ENCODE results near the gene TNPO2. TPM values are rescaled to one million over a fixed set of nuclear protein-coding genes. Genes with fewer than 3 reads are reported as not detected.
A peak's percentile ranks its signal among the peaks of the same experiment; 100 is the strongest.

Gene TNPO2
- total and polyA plus RNA-seq, 2 of the 13 experiments (the other 11 are each of a cell fraction or from before 2014, with no cell fraction given) = 31.7 to 61.0 TPM

DNA sequence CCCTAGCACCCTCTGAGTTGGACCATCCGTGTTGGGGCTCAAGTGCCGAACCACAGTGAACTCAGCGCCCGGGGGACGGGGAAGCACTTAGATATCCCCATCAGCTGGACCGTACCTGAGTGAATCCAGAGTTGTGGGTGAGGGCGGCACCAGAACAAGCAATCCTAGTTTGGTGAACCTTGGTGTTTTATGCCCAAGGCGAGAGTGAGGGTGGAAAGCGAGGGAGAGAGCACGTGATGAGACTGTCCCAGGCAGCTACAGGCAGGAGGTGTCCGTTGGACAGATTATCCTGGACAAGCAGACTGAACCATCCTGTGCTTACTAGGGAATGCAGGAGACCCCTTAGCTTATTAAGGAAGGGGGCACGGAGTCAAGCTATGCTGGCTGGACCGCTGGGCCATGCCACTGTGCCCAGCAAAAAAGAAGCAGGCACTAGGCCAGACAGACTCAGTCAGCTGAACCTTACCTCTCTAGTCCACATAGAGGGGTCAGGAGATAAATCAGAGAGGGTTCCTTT, 14.2 kb upstream of the TNPO2 start (continued):
- TF ChIP-seq, protein P1, sequence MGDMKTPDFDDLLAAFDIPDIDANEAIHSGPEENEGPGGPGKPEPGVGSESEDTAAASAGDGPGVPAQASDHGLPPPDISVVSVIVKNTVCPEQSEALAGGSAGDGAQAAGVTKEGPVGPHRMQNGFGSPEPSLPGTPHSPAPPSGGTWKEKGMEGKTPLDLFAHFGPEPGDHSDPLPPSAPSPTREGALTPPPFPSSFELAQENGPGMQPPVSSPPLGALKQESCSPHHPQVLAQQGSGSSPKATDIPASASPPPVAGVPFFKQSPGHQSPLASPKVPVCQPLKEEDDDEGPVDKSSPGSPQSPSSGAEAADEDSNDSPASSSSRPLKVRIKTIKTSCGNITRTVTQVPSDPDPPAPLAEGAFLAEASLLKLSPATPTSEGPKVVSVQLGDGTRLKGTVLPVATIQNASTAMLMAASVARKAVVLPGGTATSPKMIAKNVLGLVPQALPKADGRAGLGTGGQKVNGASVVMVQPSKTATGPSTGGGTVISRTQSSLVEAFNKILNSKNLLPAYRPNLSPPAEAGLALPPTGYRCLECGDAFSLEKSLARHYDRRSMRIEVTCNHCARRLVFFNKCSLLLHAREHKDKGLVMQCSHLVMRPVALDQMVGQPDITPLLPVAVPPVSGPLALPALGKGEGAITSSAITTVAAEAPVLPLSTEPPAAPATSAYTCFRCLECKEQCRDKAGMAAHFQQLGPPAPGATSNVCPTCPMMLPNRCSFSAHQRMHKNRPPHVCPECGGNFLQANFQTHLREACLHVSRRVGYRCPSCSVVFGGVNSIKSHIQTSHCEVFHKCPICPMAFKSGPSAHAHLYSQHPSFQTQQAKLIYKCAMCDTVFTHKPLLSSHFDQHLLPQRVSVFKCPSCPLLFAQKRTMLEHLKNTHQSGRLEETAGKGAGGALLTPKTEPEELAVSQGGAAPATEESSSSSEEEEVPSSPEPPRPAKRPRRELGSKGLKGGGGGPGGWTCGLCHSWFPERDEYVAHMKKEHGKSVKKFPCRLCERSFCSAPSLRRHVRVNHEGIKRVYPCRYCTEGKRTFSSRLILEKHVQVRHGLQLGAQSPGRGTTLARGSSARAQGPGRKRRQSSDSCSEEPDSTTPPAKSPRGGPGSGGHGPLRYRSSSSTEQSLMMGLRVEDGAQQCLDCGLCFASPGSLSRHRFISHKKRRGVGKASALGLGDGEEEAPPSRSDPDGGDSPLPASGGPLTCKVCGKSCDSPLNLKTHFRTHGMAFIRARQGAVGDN (CRISPR knock-in tag; IDR thresholded peaks at IDR 0.05) = 0 out of 2 replicates have a peak, but pooled peaks have one; percentile 20
- TF ChIP-seq, protein P2, sequence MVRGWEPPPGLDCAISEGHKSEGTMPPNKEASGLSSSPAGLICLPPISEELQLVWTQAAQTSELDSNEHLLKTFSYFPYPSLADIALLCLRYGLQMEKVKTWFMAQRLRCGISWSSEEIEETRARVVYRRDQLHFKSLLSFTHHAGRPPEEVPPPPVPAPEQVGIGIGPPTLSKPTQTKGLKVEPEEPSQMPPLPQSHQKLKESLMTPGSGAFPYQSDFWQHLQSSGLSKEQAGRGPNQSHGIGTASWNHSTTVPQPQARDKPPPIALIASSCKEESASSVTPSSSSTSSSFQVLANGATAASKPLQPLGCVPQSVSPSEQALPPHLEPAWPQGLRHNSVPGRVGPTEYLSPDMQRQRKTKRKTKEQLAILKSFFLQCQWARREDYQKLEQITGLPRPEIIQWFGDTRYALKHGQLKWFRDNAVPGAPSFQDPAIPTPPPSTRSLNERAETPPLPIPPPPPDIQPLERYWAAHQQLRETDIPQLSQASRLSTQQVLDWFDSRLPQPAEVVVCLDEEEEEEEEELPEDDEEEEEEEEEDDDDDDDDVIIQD (CRISPR knock-in tag; IDR thresholded peaks at IDR 0.05; ENCODE audit: low read depth) = no peak
- TF ChIP-seq ZNF468 (CRISPR knock-in tag; IDR thresholded peaks at IDR 0.05) (no peak), TOPORS (CRISPR knock-in tag; IDR thresholded peaks at IDR 0.05) (no peak), ZNF776 (CRISPR knock-in tag; IDR thresholded peaks at IDR 0.05) (peak; percentile 50; the same call in 1 of the 2 replicates), ASH2L (IDR thresholded peaks at IDR 0.05; ENCODE audit: insufficient read length, low read depth, low read length) (peak; percentile 3), BRCA1 (CRISPR knock-in tag; IDR thresholded peaks at IDR 0.05) (no peak), ZNF343 (CRISPR knock-in tag; IDR thresholded peaks at IDR 0.05) (no peak)
- TF ChIP-seq, protein P3, sequence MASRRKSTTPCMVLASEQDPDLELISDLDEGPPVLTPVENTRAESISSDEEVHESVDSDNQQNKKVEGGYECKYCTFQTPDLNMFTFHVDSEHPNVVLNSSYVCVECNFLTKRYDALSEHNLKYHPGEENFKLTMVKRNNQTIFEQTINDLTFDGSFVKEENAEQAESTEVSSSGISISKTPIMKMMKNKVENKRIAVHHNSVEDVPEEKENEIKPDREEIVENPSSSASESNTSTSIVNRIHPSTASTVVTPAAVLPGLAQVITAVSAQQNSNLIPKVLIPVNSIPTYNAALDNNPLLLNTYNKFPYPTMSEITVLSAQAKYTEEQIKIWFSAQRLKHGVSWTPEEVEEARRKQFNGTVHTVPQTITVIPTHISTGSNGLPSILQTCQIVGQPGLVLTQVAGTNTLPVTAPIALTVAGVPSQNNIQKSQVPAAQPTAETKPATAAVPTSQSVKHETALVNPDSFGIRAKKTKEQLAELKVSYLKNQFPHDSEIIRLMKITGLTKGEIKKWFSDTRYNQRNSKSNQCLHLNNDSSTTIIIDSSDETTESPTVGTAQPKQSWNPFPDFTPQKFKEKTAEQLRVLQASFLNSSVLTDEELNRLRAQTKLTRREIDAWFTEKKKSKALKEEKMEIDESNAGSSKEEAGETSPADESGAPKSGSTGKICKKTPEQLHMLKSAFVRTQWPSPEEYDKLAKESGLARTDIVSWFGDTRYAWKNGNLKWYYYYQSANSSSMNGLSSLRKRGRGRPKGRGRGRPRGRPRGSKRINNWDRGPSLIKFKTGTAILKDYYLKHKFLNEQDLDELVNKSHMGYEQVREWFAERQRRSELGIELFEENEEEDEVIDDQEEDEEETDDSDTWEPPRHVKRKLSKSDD (CRISPR knock-in tag; IDR thresholded peaks at IDR 0.05; ENCODE audit: low read depth) = no peak
